ENCODE measurements around the gene DNAJB6.

DNAJB6 gene

GRCh38 chr7:157394246-157395191 is 57.7 kb downstream of the DNAJB6 start:
- no peak for DNase-seq (ENCODE audit: low read depth in 2 of 3, low spot score in 2 of 3)

- no peak for DNase-seq (ENCODE audit: low read depth in 2 of 3, low spot score in 2 of 3)
Observed at GRCh38 chr7:157395206-157395605, 58.4 kb downstream of the DNAJB6 start.

- no peak for DNase-seq (ENCODE audit: low read depth in 2 of 3, low spot score in 2 of 3)
Observed at GRCh38 chr7:157396316-157397035, 59.7 kb downstream of the DNAJB6 start.

GRCh38 chr7:157397036-157397720 is 60.4 kb downstream of the DNAJB6 start:
- DNase-seq (ENCODE audit: low read depth in 2 of 3, low spot score in 2 of 3): no peak

GRCh38 chr7:157397731-157398691 is 61.2 kb downstream of the DNAJB6 start:
- no peak for DNase-seq (ENCODE audit: low read depth in 2 of 3, low spot score in 2 of 3)

GRCh38 chr7:157399086-157399687 is 62.4 kb downstream of the DNAJB6 start:
- no peak for DNase-seq (ENCODE audit: low read depth in 2 of 3, low spot score in 2 of 3)

- no peak for DNase-seq (ENCODE audit: low read depth in 2 of 3, low spot score in 2 of 3)
Observed at GRCh38 chr7:157400171-157400860, 63.5 kb downstream of the DNAJB6 start.

- DNase-seq (ENCODE audit: low read depth in 2 of 3, low spot score in 2 of 3): no peak
Observed at GRCh38 chr7:157401567-157402387, 65.0 kb downstream of the DNAJB6 start.

GRCh38 chr7:157402388-157402703 is 65.5 kb downstream of the DNAJB6 start:
- no peak for DNase-seq (ENCODE audit: low read depth in 2 of 3, low spot score in 2 of 3)

- DNase-seq (ENCODE audit: low read depth in 2 of 3, low spot score in 2 of 3): no peak
Observed at GRCh38 chr7:157402911-157403534, 66.2 kb downstream of the DNAJB6 start.

- no peak for DNase-seq (ENCODE audit: low read depth in 2 of 3, low spot score in 2 of 3)
Observed at GRCh38 chr7:157403646-157404401, 67.0 kb downstream of the DNAJB6 start.

- peak in 1 of 3 experiments; percentile 23 for DNase-seq (ENCODE audit: low read depth in 2 of 3, low spot score in 2 of 3)
Observed at GRCh38 chr7:157404845-157405481, 68.2 kb downstream of the DNAJB6 start.

GRCh38 chr7:157405501-157405900 is 68.7 kb downstream of the DNAJB6 start:
- no peak for DNase-seq (ENCODE audit: low read depth in 2 of 3, low spot score in 2 of 3)

GRCh38 chr7:157405914-157406810 is 69.4 kb downstream of the DNAJB6 start:
- DNase-seq (ENCODE audit: low read depth in 2 of 3, low spot score in 2 of 3): no peak

- DNase-seq (ENCODE audit: low read depth in 2 of 3, low spot score in 2 of 3): no peak
Observed at GRCh38 chr7:157406971-157407370, 70.2 kb downstream of the DNAJB6 start.
